GM12872 (cell line): ENCODE data around the gene FBXL12.

ENCODE experiments used
- TF ChIP-seq, protein P1 (sequence below): IDR thresholded peaks from 3 replicates; pipeline ENCODE4 v1.5.1; 2011; ENCODE audit warnings: low read depth, mild to moderate bottlenecking, low read length, moderate library complexity; ENCODE audit not compliant: insufficient read depth

FBXL12 gene

DNA sequence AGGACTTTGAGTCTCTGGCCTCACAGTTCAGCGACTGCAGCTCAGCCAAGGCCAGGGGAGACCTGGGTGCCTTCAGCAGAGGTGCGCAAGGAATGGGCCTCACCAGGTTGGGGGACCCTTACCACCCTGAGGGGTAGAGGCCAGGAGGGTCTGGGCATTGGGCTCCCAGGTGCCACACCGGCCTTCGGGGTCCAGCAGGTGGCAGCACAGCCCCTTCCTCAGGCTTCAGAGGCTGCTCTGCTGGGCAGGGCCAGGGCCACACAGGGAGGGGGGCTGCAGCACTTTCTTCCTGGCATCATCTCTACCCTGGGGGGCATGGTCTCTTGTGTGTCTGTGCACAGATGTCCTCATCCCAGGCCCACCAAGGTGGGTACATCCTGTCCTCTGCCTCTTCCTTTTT is 29.2 kb upstream of the FBXL12 start:
- TF ChIP-seq, protein P1, sequence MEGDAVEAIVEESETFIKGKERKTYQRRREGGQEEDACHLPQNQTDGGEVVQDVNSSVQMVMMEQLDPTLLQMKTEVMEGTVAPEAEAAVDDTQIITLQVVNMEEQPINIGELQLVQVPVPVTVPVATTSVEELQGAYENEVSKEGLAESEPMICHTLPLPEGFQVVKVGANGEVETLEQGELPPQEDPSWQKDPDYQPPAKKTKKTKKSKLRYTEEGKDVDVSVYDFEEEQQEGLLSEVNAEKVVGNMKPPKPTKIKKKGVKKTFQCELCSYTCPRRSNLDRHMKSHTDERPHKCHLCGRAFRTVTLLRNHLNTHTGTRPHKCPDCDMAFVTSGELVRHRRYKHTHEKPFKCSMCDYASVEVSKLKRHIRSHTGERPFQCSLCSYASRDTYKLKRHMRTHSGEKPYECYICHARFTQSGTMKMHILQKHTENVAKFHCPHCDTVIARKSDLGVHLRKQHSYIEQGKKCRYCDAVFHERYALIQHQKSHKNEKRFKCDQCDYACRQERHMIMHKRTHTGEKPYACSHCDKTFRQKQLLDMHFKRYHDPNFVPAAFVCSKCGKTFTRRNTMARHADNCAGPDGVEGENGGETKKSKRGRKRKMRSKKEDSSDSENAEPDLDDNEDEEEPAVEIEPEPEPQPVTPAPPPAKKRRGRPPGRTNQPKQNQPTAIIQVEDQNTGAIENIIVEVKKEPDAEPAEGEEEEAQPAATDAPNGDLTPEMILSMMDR = peak; percentile 57

DNA sequence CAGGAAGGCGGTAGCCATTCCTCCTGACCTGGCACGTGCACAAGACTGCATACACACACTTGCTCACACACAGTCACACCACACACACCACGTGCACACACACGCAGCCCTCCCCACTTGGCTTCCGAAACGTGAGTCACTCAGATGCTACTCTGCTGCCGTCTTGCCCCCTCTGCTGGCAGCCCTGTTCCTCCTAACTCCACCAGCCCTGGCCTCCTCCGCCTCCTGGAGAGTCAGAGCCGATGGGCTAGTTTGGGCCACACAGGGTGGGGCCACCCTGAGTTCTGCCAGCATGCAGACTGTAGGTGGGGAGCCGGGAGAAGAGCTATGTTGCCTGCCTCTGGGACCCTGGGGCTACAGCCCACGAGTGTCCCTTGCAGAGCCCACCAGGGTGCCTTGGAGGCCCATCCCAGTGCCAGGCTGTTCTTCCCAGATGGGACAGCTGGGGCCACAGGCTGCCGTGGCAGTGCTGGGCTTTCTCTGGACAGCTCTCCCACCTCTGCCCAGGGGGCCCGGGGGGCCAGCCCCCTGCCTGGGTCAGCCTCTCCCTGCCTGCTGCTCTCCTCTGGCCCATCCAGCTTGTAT is 28.3 kb upstream of the FBXL12 start:
- TF ChIP-seq, protein P1 = 0 out of 3 replicates have a peak, but pooled peaks have one; percentile 16

DNA sequence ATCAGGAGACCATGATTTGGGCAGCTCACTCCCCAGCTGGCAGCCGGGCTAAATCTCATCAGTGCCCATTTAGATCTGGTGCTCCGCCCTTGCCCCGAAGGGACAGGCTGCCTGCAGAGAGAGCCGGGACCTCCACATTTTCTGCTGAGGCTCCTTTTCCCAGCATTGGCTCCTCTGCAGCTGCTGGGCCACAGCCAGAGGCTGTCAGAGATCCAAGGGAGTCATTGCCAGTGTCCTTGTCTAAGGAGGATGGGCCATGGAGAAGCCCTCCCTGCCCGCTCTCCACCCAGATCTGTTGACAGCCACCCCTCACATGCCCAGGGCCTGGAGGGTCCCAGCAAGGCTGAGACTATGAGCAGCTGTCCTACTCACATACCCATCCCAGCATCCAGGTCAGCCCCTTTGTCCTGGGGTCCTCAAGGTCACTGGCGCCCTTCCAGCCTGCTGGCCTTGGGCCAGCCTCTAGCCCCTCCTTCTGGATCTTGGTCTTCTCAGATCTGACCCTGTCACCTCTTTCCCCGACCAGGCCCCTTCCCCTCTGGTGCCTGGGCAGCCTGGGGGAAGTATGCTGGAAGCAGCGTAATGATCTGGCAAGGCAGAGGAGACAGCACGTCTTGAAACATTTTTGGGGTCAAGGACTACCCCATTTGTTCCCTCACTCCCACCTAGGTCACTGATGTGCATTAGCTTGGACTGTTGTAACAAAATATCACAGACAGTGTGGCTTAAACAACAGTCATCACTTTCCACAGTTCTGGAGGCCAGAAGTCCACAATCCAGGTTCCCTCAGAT is 24.2 kb upstream of the FBXL12 start:
- TF ChIP-seq, protein P1 = no peak

DNA sequence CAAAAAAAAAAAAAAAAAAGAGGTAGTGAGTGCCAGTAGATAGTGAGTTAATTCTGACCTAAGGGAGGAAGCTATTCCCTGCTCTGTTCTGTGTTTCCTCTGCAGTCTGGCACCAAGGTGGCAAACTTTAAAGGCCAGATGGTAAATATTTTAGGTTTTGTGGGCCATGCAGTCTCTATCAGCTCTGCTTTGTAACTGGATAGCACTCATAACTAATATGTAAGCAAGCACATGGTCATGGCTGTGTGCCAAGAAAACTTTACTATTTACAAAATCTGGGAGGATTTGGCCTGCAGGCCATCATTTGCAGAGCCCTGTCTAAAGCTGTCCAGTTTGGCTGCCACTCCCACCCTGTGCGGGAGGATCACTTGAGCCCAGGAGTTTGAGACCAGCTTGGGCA is 20.5 kb upstream of the FBXL12 start:
- TF ChIP-seq, protein P1 = no peak

DNA sequence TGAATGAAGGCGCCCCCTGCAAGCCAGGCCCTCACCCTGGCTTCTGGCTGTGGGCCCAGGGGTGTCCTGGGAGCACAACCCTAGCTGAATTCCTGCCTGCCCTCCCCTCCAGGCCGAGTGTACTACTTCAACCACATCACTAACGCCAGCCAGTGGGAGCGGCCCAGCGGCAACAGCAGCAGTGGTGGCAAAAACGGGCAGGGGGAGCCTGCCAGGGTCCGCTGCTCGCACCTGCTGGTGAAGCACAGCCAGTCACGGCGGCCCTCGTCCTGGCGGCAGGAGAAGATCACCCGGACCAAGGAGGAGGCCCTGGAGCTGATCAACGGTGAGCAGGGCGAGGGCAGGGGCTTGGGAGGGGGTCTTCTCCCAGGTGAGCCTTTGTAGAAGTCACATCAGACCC is 19.4 kb upstream of the FBXL12 start:
- TF ChIP-seq, protein P1 = no peak

DNA sequence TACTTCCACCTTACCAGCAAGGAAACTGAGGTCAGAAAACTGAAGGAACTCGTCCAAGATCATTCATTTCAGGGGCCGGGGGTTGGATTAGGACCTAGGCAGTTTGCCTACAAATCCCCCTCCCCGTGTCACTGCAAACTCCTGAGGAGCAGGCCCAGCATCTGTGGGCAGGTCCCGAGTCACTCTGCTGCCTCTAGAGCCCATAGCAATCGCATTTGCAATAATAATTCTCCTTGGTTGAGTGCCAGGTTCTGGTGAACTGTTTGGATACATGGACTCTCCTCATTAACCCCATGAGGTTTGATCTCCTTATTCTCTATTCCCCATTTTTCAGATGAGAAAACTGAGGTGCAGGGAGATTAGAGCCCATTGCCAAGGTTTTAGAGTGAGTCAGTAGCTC is 17.1 kb upstream of the FBXL12 start:
- TF ChIP-seq, protein P1 = no peak

DNA sequence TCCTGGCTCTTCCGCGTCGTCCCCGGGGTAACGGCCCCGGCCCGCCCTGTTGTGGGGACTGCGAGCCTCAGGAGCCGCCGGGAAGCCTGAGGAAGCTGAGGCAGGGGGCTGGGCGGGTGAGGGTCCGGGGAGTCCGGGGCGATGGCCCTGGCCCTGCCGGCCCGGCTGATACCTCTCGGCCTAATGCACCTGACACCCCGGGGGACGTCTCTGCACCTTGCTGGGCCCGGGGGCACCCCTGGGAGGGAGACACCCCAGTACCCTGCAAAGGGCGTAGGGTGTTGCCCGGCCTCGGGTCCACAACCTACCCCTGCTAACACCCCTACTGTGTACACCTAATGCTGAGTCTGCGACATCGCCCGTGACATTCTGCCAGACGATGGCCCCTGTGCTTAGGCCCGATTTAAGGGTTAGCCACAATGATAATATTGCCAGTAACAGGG is 16.6 kb upstream of the FBXL12 start:
- TF ChIP-seq, protein P1 = no peak
